WTC11 (cell line): ENCODE data around the gene KRTAP5-7. TPM values are rescaled to one million over a fixed set of nuclear protein-coding genes. Genes with fewer than 3 reads are reported as not detected.
"Not testable (repeated sequence)": the region's sequence is repeated elsewhere in the genome, so short reads cannot be mapped to it uniquely, and the experiment has no call there.

Source experiments
- ATAC-seq: fragments of 200-7000 bp; cut with Tn5 transposase; 2 replicates; pipeline ENCODE4 v1.10.0; 2021; ENCODE audit warnings: mild to moderate bottlenecking, moderate library complexity
- CTCF ChIA-PET: fragments of 300-600 bp; sonication (Branson Sonifier 250); formaldehyde crosslinking; loops from one replicate; lab custom pipeline; 2021; ENCODE audit warnings: antibody characterized with exemption; lab: Charles Lee
- POLR2A ChIA-PET: fragments of 350-600 bp; sonication (Branson Sonifier 250); formaldehyde crosslinking; loops from one replicate; lab custom pipeline; 2021; ENCODE audit warnings: antibody characterized with exemption; lab: Charles Lee
- DNase-seq: peaks from one replicate; pipeline ENCODE4 v3.0.0; 2021; ENCODE audit warnings: low spot score
- H3K27ac Mint-ChIP-seq: 2 replicates; pipeline ENCODE4 v1.8.0; 2021; ENCODE audit warnings: mixed read lengths
- H3K27me3 Mint-ChIP-seq: 2 replicates; pipeline ENCODE4 v1.8.0; 2021; ENCODE audit warnings: low read depth, mild to moderate bottlenecking, moderate library complexity, mixed read lengths
- H3K36me3 Mint-ChIP-seq: 2 replicates; pipeline ENCODE4 v1.8.0; 2021; ENCODE audit warnings: mixed read lengths
- H3K4me1 Mint-ChIP-seq: 2 replicates; pipeline ENCODE4 v1.8.0; 2022; ENCODE audit warnings: mixed read lengths
- H3K4me3 Mint-ChIP-seq: 2 replicates; pipeline ENCODE4 v1.8.0; 2021; ENCODE audit warnings: mild to moderate bottlenecking, moderate library complexity, mixed read lengths
- H3K9me3 Mint-ChIP-seq: 2 replicates; pipeline ENCODE4 v1.8.0; 2021; ENCODE audit warnings: mixed read lengths
- CDX4 ChIP-seq: fragments of 250-450 bp; sonication (Bioruptor Pico); IDR thresholded peaks from 2 replicates; pipeline ENCODE4 v1.9.0; 2021; ENCODE audit warnings: moderate library complexity, mild to moderate bottlenecking, inconsistent platforms, borderline replicate concordance
- E2F4 ChIP-seq: sonication (generic); formaldehyde crosslinking; IDR thresholded peaks from 2 replicates; pipeline ENCODE4 v1.8.1; 2022; ENCODE audit warnings: low read depth, mild to moderate bottlenecking, moderate library complexity, missing genetic modification reagents, borderline replicate concordance
- E2F5 ChIP-seq: sonication (generic); formaldehyde crosslinking; IDR thresholded peaks from 2 replicates; pipeline ENCODE4 v1.8.1; 2022; ENCODE audit warnings: mild to moderate bottlenecking, moderate library complexity, missing genetic modification reagents
- GABPB1 ChIP-seq: sonication (generic); formaldehyde crosslinking; IDR thresholded peaks from 2 replicates; pipeline ENCODE4 v1.8.1; 2023; ENCODE audit warnings: mild to moderate bottlenecking, missing genetic modification reagents
- GRHL2 ChIP-seq: fragments of 250-450 bp; sonication (Bioruptor Pico); IDR thresholded peaks from 2 replicates; pipeline ENCODE4 v1.8.0; 2022; ENCODE audit warnings: mild to moderate bottlenecking, moderate library complexity; ENCODE audit not compliant: insufficient replicate concordance, severe bottlenecking
- HMGXB4 ChIP-seq: sonication (generic); formaldehyde crosslinking; IDR thresholded peaks from 2 replicates; pipeline ENCODE4 v1.8.1; 2023; ENCODE audit warnings: mild to moderate bottlenecking, moderate library complexity, missing genetic modification reagents
- IRF1 ChIP-seq: sonication (generic); formaldehyde crosslinking; IDR thresholded peaks from 2 replicates; pipeline ENCODE4 v1.8.0; 2023; ENCODE audit warnings: missing genetic modification reagents
- PRDM15 ChIP-seq: sonication (generic); formaldehyde crosslinking; IDR thresholded peaks from 2 replicates; pipeline ENCODE4 v1.8.0; 2022; ENCODE audit warnings: missing genetic modification reagents
- TEAD4 ChIP-seq: sonication (generic); formaldehyde crosslinking; IDR thresholded peaks from 2 replicates; pipeline ENCODE4 v1.8.0; 2022; ENCODE audit warnings: mild to moderate bottlenecking, missing genetic modification reagents
- ZBTB43 ChIP-seq: sonication (generic); formaldehyde crosslinking; IDR thresholded peaks from 2 replicates; pipeline ENCODE4 v1.8.1; 2023; ENCODE audit warnings: mild to moderate bottlenecking, missing genetic modification reagents
- ZMAT4 ChIP-seq: fragments of 250-450 bp; sonication (Bioruptor Pico); IDR thresholded peaks from 2 replicates; pipeline ENCODE4 v1.9.0; 2021; ENCODE audit warnings: mild to moderate bottlenecking
- ZNF121 ChIP-seq: sonication (generic); formaldehyde crosslinking; IDR thresholded peaks from 2 replicates; pipeline ENCODE4 v1.8.0; 2023; ENCODE audit warnings: missing genetic modification reagents
- ZNF219 ChIP-seq: sonication (generic); formaldehyde crosslinking; IDR thresholded peaks from 2 replicates; pipeline ENCODE4 v1.8.0; 2023; ENCODE audit warnings: missing genetic modification reagents, mild to moderate bottlenecking, borderline replicate concordance
- ZNF281 ChIP-seq: sonication (generic); formaldehyde crosslinking; IDR thresholded peaks from 2 replicates; pipeline ENCODE4 v1.8.0; 2023; ENCODE audit warnings: mild to moderate bottlenecking, missing genetic modification reagents
- total RNA-seq: library from RNA; stranded (reverse); gene quantifications from 3 replicates; pipeline ENCODE4 v1.2.3, GENCODE V29; 2021

KRTAP5-7 gene
- total RNA-seq, 1 experiment from 2014 or later: 0.11 TPM

GRCh38 chr11:71537537-71537936 lies 10.5 kb downstream of the KRTAP5-7 start (continued):
- TF ChIP-seq E2F4 (CRISPR knock-in tag) (no peak), PRDM15 (CRISPR knock-in tag) (no peak), GRHL2 (CRISPR knock-in tag) (no peak), ZNF219 (CRISPR knock-in tag) (no peak), TEAD4 (CRISPR knock-in tag) (no peak), ZBTB43 (CRISPR knock-in tag) (no peak), CDX4 (CRISPR knock-in tag) (no peak), GABPB1 (no peak), HMGXB4 (CRISPR knock-in tag) (no peak), ZNF121 (CRISPR knock-in tag) (no peak)

GRCh38 chr11:71537977-71538665 lies 11.1 kb downstream of the KRTAP5-7 start, which contains the start of gene KRTAP5-8:
Gene KRTAP5-8 (plus strand): TSS chr11:71538025. CDS start chr11:71538056, 31 bp downstream.
- CTCF ChIA-PET: interaction anchor here (1.2 kb wide), 1 partner anchor 25 kb away, joined by 3 read pairs; no protein-coding TSS in a partner anchor
- H3K36me3 Mint-ChIP-seq, H3K27me3 Mint-ChIP-seq, H3K4me3 Mint-ChIP-seq, H3K27ac Mint-ChIP-seq, DNase-seq, ATAC-seq, POLR2A ChIA-PET, H3K4me1 Mint-ChIP-seq: not testable (repeated sequence)
- peaks cover 13% of the 10 kb centered on the region for H3K9me3 Mint-ChIP-seq

GRCh38 chr11:71538666-71538990 lies 11.6 kb downstream of the KRTAP5-7 start:
- Mint-ChIP-seq H3K36me3 (peaks cover 7% of the 10 kb centered on the region), H3K4me3 (no peak overlapping the region), H3K4me1 (0 out of 2 replicates have a peak, but pooled peaks cover under 1% of the 10 kb centered on the region), H3K27ac (no peak overlapping the region), H3K27me3 (peaks cover 10% of the 10 kb centered on the region), H3K9me3 (peaks cover 13% of the 10 kb centered on the region)
- DNase-seq: no peak
- TF ChIP-seq E2F5 (CRISPR knock-in tag) (no peak), ZNF281 (no peak), ZMAT4 (CRISPR knock-in tag) (no peak), IRF1 (CRISPR knock-in tag) (no peak)
- POLR2A ChIA-PET: no interaction called here
- no peak for ATAC-seq
- CTCF ChIA-PET: interaction anchor here (1.2 kb wide), 1 partner anchor 25 kb away, joined by 3 read pairs; no protein-coding TSS in a partner anchor
